Activated naive CD8-positive, alpha-beta T cell treated with anti-CD3 and anti-CD28 coated beads, Interleukin-2, amount 10 ng/mL, durations not matched to agents 7 days and 5 days (primary cell): Measurements from ENCODE around the gene FOXL3. TPM values are rescaled to one million over a fixed set of nuclear protein-coding genes. Genes with fewer than 3 reads are reported as not detected.
"Not testable (repeated sequence)": the region's sequence is repeated elsewhere in the genome, so short reads cannot be mapped to it uniquely, and the experiment has no call there.

Experiments
- ATAC-seq: fragments of 150-1000 bp; cut with Tn5 transposase; one replicate; pipeline ENCODE4 v1.10.0; 2021; ENCODE audit warnings: low read depth, moderate library complexity
- POLR2A ChIA-PET: fragments of 350-600 bp; sonication (Branson Sonifier 250); formaldehyde crosslinking; loops from one replicate; lab custom pipeline; 2021; ENCODE audit warnings: antibody characterized with exemption; lab: Charles Lee
- DNase-seq: peaks from one replicate; pipeline ENCODE4 v3.0.0; 2021
- H3K27ac Mint-ChIP-seq: one replicate; pipeline ENCODE4 v1.8.0; 2022; ENCODE audit warnings: mild to moderate bottlenecking, mixed read lengths
- H3K27me3 Mint-ChIP-seq: one replicate; pipeline ENCODE4 v1.8.0; 2022; ENCODE audit warnings: mild to moderate bottlenecking, moderate library complexity, mixed read lengths
- H3K36me3 Mint-ChIP-seq: one replicate; pipeline ENCODE4 v1.8.0; 2021; ENCODE audit warnings: mild to moderate bottlenecking, mixed read lengths
- H3K4me1 Mint-ChIP-seq: one replicate; pipeline ENCODE4 v1.8.0; 2021; ENCODE audit warnings: mixed read lengths
- H3K4me3 Mint-ChIP-seq: one replicate; pipeline ENCODE4 v1.8.0; 2022; ENCODE audit warnings: mild to moderate bottlenecking, moderate library complexity, mixed read lengths
- H3K9me3 Mint-ChIP-seq: one replicate; pipeline ENCODE4 v1.8.0; 2021; ENCODE audit warnings: mixed read lengths
- total RNA-seq, 2 experiments: library from RNA; stranded (reverse); gene quantifications; one replicate each; pipeline ENCODE4 v1.2.3, GENCODE V29; 2021

FOXL3 gene
- total RNA-seq, 2 experiments from 2014 or later = not detected

GRCh38 chr7:326809-327232 lies 36.9 kb downstream of the FOXL3 start:
- Mint-ChIP-seq H3K4me3 (no peak overlapping the region), H3K27me3 (peaks cover 4% of the 10 kb centered on the region), H3K4me1 (no peaks in the 10 kb centered on the region), H3K27ac (no peak overlapping the region), H3K36me3 (no peaks in the 10 kb centered on the region), H3K9me3 (no peaks in the 10 kb centered on the region)
- ATAC-seq = no peak
- no peak for DNase-seq
- POLR2A ChIA-PET = no interaction called here

- H3K36me3 Mint-ChIP-seq = no peaks in the 10 kb centered on the region
- DNase-seq (no peak), ATAC-seq (no peak)
- no peaks in the 10 kb centered on the region for H3K9me3 Mint-ChIP-seq
- H3K4me3 Mint-ChIP-seq = no peak overlapping the region
- H3K27me3 Mint-ChIP-seq = peaks cover 4% of the 10 kb centered on the region
- POLR2A ChIA-PET = no interaction called here
- H3K4me1 Mint-ChIP-seq = no peaks in the 10 kb centered on the region
- H3K27ac Mint-ChIP-seq = no peak overlapping the region
Measured at GRCh38 chr7:327233-327931, 37.4 kb downstream of the FOXL3 start.

GRCh38 chr7:327991-328702 lies 38.2 kb downstream of the FOXL3 start:
- H3K36me3 Mint-ChIP-seq = no peaks in the 10 kb centered on the region
- no peaks in the 10 kb centered on the region for H3K4me1 Mint-ChIP-seq
- no peak overlapping the region for H3K4me3 Mint-ChIP-seq
- DNase-seq (no peak), ATAC-seq (no peak)
- no peak overlapping the region for H3K27ac Mint-ChIP-seq
- POLR2A ChIA-PET = no interaction called here
- no peaks in the 10 kb centered on the region for H3K9me3 Mint-ChIP-seq
- H3K27me3 Mint-ChIP-seq = peaks cover 4% of the 10 kb centered on the region

GRCh38 chr7:329691-330281 lies 39.8 kb downstream of the FOXL3 start:
- ATAC-seq = no peak
- H3K4me3 Mint-ChIP-seq = no peak overlapping the region
- POLR2A ChIA-PET = no interaction called here
- peaks cover 3% of the 10 kb centered on the region for H3K4me1 Mint-ChIP-seq
- H3K9me3 Mint-ChIP-seq = peaks cover 4% of the 10 kb centered on the region
- H3K27ac Mint-ChIP-seq = no peak overlapping the region
- H3K36me3 Mint-ChIP-seq = no peaks in the 10 kb centered on the region
- peaks cover 2% of the 10 kb centered on the region for H3K27me3 Mint-ChIP-seq
- no peak for DNase-seq

GRCh38 chr7:330511-331230 lies 40.7 kb downstream of the FOXL3 start:
- H3K9me3 Mint-ChIP-seq = peaks cover 8% of the 10 kb centered on the region
- H3K4me1 Mint-ChIP-seq = peaks cover 5% of the 10 kb centered on the region
- H3K27ac Mint-ChIP-seq = no peak overlapping the region
- no peak for DNase-seq
- no peak overlapping the region for H3K4me3 Mint-ChIP-seq
- no peaks in the 10 kb centered on the region for H3K36me3 Mint-ChIP-seq
- no peak for ATAC-seq
- POLR2A ChIA-PET = no interaction called here
- peaks cover 2% of the 10 kb centered on the region for H3K27me3 Mint-ChIP-seq

GRCh38 chr7:332020-332517 lies 42.1 kb downstream of the FOXL3 start:
- Mint-ChIP-seq H3K9me3 (peaks cover 8% of the 10 kb centered on the region), H3K36me3 (no peaks in the 10 kb centered on the region), H3K4me3 (no peak overlapping the region), H3K27me3 (peaks cover 2% of the 10 kb centered on the region), H3K27ac (no peak overlapping the region), H3K4me1 (peaks cover 5% of the 10 kb centered on the region)
- POLR2A ChIA-PET = no interaction called here
- DNase-seq = no peak
- ATAC-seq = no peak

GRCh38 chr7:332646-333392 lies 42.8 kb downstream of the FOXL3 start:
- ATAC-seq = peak; percentile 98
- POLR2A ChIA-PET = no interaction called here
- Mint-ChIP-seq H3K27ac (no peak overlapping the region), H3K27me3 (peaks cover 2% of the 10 kb centered on the region), H3K4me1 (peaks cover 8% of the 10 kb centered on the region), H3K4me3 (no peak overlapping the region), H3K9me3 (peaks cover 8% of the 10 kb centered on the region), H3K36me3 (no peaks in the 10 kb centered on the region)
- DNase-seq = peak; percentile 96

- POLR2A ChIA-PET = no interaction called here
- Mint-ChIP-seq H3K27me3 (peaks cover 2% of the 10 kb centered on the region), H3K4me3 (no peak overlapping the region), H3K4me1 (peaks cover 8% of the 10 kb centered on the region), H3K27ac (no peak overlapping the region), H3K36me3 (no peaks in the 10 kb centered on the region), H3K9me3 (peaks cover 8% of the 10 kb centered on the region)
- no peak for ATAC-seq
- DNase-seq = no peak
Measured at GRCh38 chr7:333393-333764, 43.4 kb downstream of the FOXL3 start.

GRCh38 chr7:334618-335357 lies 44.8 kb downstream of the FOXL3 start:
- peak overlapping the region; percentile 76 for H3K27ac Mint-ChIP-seq
- no peaks in the 10 kb centered on the region for H3K36me3 Mint-ChIP-seq
- POLR2A ChIA-PET = no interaction called here
- H3K27me3 Mint-ChIP-seq = peaks cover 2% of the 10 kb centered on the region
- peaks cover 8% of the 10 kb centered on the region for H3K9me3 Mint-ChIP-seq
- no peak overlapping the region for H3K4me3 Mint-ChIP-seq
- no peak for ATAC-seq
- peaks cover 8% of the 10 kb centered on the region for H3K4me1 Mint-ChIP-seq
- no peak for DNase-seq

GRCh38 chr7:335358-336148 lies 45.6 kb downstream of the FOXL3 start:
- Mint-ChIP-seq H3K27me3 (peaks cover 2% of the 10 kb centered on the region), H3K4me1 (peaks cover 8% of the 10 kb centered on the region), H3K4me3 (no peak overlapping the region), H3K9me3 (peaks cover 8% of the 10 kb centered on the region), H3K27ac (peak overlapping the region; percentile 76), H3K36me3 (no peaks in the 10 kb centered on the region)
- POLR2A ChIA-PET = no interaction called here
- ATAC-seq = no peak
- DNase-seq = peak; percentile 23

GRCh38 chr7:336149-336533 lies 46.2 kb downstream of the FOXL3 start:
- H3K4me3 Mint-ChIP-seq, POLR2A ChIA-PET, ATAC-seq, DNase-seq, H3K27ac Mint-ChIP-seq, H3K4me1 Mint-ChIP-seq, H3K36me3 Mint-ChIP-seq, H3K27me3 Mint-ChIP-seq, H3K9me3 Mint-ChIP-seq: not testable (repeated sequence)
